ENCODE results near the gene KDM3A. TPM values are rescaled to one million over a fixed set of nuclear protein-coding genes. Genes with fewer than 3 reads are reported as not detected.
A peak's percentile ranks its signal among the peaks of the same experiment; 100 is the strongest.
"Not testable (repeated sequence)": the region's sequence is repeated elsewhere in the genome, so short reads cannot be mapped to it uniquely, and the experiment has no call there.

KDM3A gene
- total RNA-seq, 4 donors from 2014 or later = 40.5 to 81.8 (median 63.2) TPM

GRCh38 chr2:86490245-86490644 lies 49.1 kb downstream of the KDM3A start:
- no peak for TF ChIP-seq EP300 (IDR thresholded peaks at IDR 0.05)
- no peak for TF ChIP-seq POLR2AphosphoS5 (IDR thresholded peaks at IDR 0.05)
- no peak for TF ChIP-seq CTCF (IDR thresholded peaks at IDR 0.05)
- no peak for TF ChIP-seq POLR2A (IDR thresholded peaks at IDR 0.05)
- no peak overlapping the region for H3K4me3 ChIP-seq
- H3K27ac ChIP-seq = peak overlapping the region; percentile 61 to 74 (median 73)
- peaks cover 7 to 96% of the 10 kb centered on the region in 2 donors for H3K36me3 ChIP-seq
- H3K9me3 ChIP-seq = no peaks in the 10 kb centered on the region
- WGBS, 2 donors (ENCODE audit: low coverage in 1 of 2) = 73 to 89% methylated on average over 4 of the region's 4 CpGs
- no peaks in the 10 kb centered on the region for H3K27me3 ChIP-seq
- H3K4me1 ChIP-seq = peaks cover 5 to 34% (median 8%) of the 10 kb centered on the region in 3 donors
- no peak for ATAC-seq

DNA sequence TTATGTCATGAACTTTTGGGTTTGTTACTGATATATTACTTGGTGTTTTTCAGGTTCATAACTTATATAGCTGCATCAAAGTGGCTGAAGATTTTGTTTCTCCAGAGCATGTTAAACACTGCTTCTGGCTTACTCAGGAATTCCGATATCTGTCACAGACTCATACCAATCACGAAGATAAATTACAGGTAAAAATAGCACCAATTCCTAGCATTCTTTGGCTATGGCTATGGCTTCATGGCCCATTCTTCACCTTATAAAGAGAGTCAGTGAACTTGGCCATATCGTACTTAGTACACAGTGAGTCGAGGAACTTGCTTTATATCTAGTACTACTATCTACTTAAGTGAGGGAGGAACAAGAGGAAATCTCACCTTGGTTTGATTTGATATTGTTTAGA lies 49.9 kb downstream of the KDM3A start:
- WGBS, 2 donors (ENCODE audit: low coverage in 1 of 2) = 48% methylated on average over 4 of the region's 4 CpGs
- Histone ChIP-seq H3K27me3 (no peaks in the 10 kb centered on the region), H3K36me3 (peaks cover 4 to 96% of the 10 kb centered on the region in 2 donors), H3K4me3 (no peak overlapping the region), H3K27ac (peak overlapping the region; percentile 61 to 74 (median 73)), H3K9me3 (no peaks in the 10 kb centered on the region), H3K4me1 (peaks cover 5 to 34% (median 8%) of the 10 kb centered on the region in 3 donors)
- peak; percentile 31 for ATAC-seq
- TF ChIP-seq EP300 (IDR thresholded peaks at IDR 0.05) (no peak), POLR2A (IDR thresholded peaks at IDR 0.05) (no peak), CTCF (IDR thresholded peaks at IDR 0.05) (no peak), POLR2AphosphoS5 (IDR thresholded peaks at IDR 0.05) (no peak)

- WGBS, 2 donors (ENCODE audit: low coverage in 1 of 2) = 58 to 59% methylated on average over 1 of the region's 1 CpG
- no peaks in the 10 kb centered on the region for H3K9me3 ChIP-seq
- H3K4me1 ChIP-seq = peaks cover 5 to 34% (median 8%) of the 10 kb centered on the region in 3 donors
- ATAC-seq = no peak
- H3K27me3 ChIP-seq = no peaks in the 10 kb centered on the region
- H3K4me3 ChIP-seq = no peak overlapping the region
- H3K27ac ChIP-seq = peak overlapping the region in 3 of 4 donors; percentile 61 to 74 (median 73)
- TF ChIP-seq POLR2AphosphoS5 (IDR thresholded peaks at IDR 0.05) (no peak), CTCF (IDR thresholded peaks at IDR 0.05) (no peak), POLR2A (IDR thresholded peaks at IDR 0.05) (no peak), EP300 (IDR thresholded peaks at IDR 0.05) (no peak)
- peaks cover 4 to 96% of the 10 kb centered on the region in 2 donors for H3K36me3 ChIP-seq
These were observed 50.9 kb downstream of the KDM3A start for GRCh38 chr2:86492048-86492453.

DNA sequence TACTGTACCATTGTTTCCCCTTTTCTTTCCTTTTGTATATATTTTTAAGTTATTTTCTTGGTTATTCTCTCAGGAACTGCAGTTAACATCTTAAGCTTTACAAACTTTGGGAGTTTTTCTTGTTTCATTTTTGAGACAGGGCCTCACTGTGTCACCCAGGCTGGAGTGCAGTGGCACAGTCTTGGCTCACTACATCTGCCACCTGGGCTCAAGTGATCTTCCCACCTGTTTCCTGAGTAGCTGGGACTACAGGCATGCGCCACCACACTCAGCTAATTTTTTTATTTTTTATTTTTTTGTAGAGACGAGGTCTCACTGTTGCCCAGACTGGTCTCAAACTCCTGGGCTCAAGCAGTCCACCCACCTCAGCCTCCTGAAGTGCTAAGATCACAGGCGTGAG lies 55.2 kb downstream of the KDM3A start:
- H3K27ac ChIP-seq, ATAC-seq, H3K9me3 ChIP-seq, H3K4me3 ChIP-seq, H3K27me3 ChIP-seq: not testable (repeated sequence)
- 77 to 84% methylated on average over 3 of the region's 3 CpGs for WGBS, 2 donors (ENCODE audit: low coverage in 1 of 2)
- H3K4me1 ChIP-seq = peaks cover 2 to 13% (median 3%) of the 10 kb centered on the region in 3 donors
- H3K36me3 ChIP-seq = peaks cover 5 to 96% of the 10 kb centered on the region in 2 donors

- no peaks in the 10 kb centered on the region for H3K27me3 ChIP-seq
- H3K36me3 ChIP-seq = peaks cover 5 to 86% of the 10 kb centered on the region in 2 donors
- no peaks in the 10 kb centered on the region for H3K4me1 ChIP-seq
- ATAC-seq = no peak
- H3K27ac ChIP-seq = no peak overlapping the region
- H3K4me3 ChIP-seq = no peak overlapping the region
- peaks cover 0 to 7% (median 0%) of the 10 kb centered on the region in 3 donors for H3K9me3 ChIP-seq
- no peak for TF ChIP-seq POLR2AphosphoS5 (IDR thresholded peaks at IDR 0.05)
- no peak for TF ChIP-seq CTCF (IDR thresholded peaks at IDR 0.05)
- 69 to 79% methylated on average over 2 to 3 of the region's 3 CpGs for WGBS, 2 donors (ENCODE audit: low coverage in 1 of 2)
These were observed 57.5 kb downstream of the KDM3A start for GRCh38 chr2:86498468-86499260.
